Fibroblast of mammary gland (primary cell): ENCODE data around the gene ULK4.
"Not testable (repeated sequence)": the region's sequence is repeated elsewhere in the genome, so short reads cannot be mapped to it uniquely, and the experiment has no call there.

ENCODE experiments used
- DNase-seq: peaks from one replicate; pipeline ENCODE4 v3.0.0-alpha.2; 2010; ENCODE audit warnings: low read depth
- H3K4me3 ChIP-seq: 2 replicates; pipeline ENCODE4 v1.5.1; 2011; ENCODE audit warnings: low read depth, mild to moderate bottlenecking, low read length, moderate library complexity; ENCODE audit not compliant: control insufficient read depth
- CTCF ChIP-seq: conservative IDR thresholded peaks from 2 replicates; pipeline ENCODE4 v1.5.1; 2011; ENCODE audit warnings: low read depth, low read length, inconsistent platforms; ENCODE audit not compliant: control insufficient read depth, insufficient read depth

ULK4 gene

GRCh38 chr3:41652931-41653330 is 309.0 kb downstream of the ULK4 start:
- no peak for TF ChIP-seq CTCF
- DNase-seq, result no peak
- no peak overlapping the region for H3K4me3 ChIP-seq

GRCh38 chr3:41652506-41652905 is 309.4 kb downstream of the ULK4 start:
- DNase-seq, result no peak
- TF ChIP-seq CTCF, result no peak
- no peak overlapping the region for H3K4me3 ChIP-seq

GRCh38 chr3:41651718-41652117 is 310.2 kb downstream of the ULK4 start:
- H3K4me3 ChIP-seq, result no peak overlapping the region
- DNase-seq, result no peak
- TF ChIP-seq CTCF, result no peak

GRCh38 chr3:41650406-41650805 is 311.5 kb downstream of the ULK4 start:
- TF ChIP-seq CTCF, result no peak
- DNase-seq, result no peak
- H3K4me3 ChIP-seq, result no peak overlapping the region

GRCh38 chr3:41649129-41649739 is 312.7 kb downstream of the ULK4 start:
- H3K4me3 ChIP-seq, result no peak overlapping the region
- no peak for TF ChIP-seq CTCF
- no peak for DNase-seq

- DNase-seq, H3K4me3 ChIP-seq: not testable (repeated sequence)
Measured at GRCh38 chr3:41647730-41648129, 314.2 kb downstream of the ULK4 start.

- no peak overlapping the region for H3K4me3 ChIP-seq
- TF ChIP-seq CTCF, result no peak
- no peak for DNase-seq
Measured at GRCh38 chr3:41640076-41640475, 321.8 kb downstream of the ULK4 start.
